ENCODE measurements around the gene PLB1. TPM values are rescaled to one million over a fixed set of nuclear protein-coding genes. Genes with fewer than 3 reads are reported as not detected.

The PLB1 gene
- total RNA-seq, 2 donors from 2014 or later = 19.2 to 29.6 TPM

DNA sequence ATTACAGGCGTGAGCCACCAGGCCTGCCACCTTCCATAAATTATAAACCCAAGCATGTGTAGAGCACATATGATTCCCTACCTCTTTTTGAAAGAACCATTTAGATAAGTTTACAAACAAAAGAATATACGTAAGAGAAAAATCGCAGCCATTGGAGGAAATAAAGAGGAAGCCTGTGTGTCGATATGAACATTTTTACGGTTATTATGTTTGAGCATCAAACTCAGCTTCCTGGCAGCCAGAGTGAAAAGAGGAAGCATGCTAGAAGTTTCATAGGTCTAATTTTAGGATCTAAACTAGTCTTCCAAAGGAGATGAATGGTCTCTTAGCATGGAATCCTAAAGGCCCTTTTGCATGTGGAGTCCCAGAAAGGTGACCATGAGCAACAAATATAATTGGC lies 104.3 kb downstream of the PLB1 start:
- Histone ChIP-seq H3K27ac (peak overlapping the region; percentile 50 to 87), H3K27me3 (replicated peaks; ENCODE audit: insufficient read depth) (no peaks in the 10 kb centered on the region), H3K4me3 (no peak overlapping the region), H3K4me1 (ENCODE audit: control insufficient read depth in 1 of 2, low read depth in 2 of 2) (peaks cover 6 to 57% of the 10 kb centered on the region in 2 donors), H3K9me3 (no peaks in the 10 kb centered on the region), H3K36me3 (no peaks in the 10 kb centered on the region)
- DNase-seq (ENCODE audit: low spot score) (no peak), ATAC-seq (ENCODE audit: insufficient number of reproducible peaks, low FRiP score, low read depth) (no peak)
- TF ChIP-seq, protein P1, sequence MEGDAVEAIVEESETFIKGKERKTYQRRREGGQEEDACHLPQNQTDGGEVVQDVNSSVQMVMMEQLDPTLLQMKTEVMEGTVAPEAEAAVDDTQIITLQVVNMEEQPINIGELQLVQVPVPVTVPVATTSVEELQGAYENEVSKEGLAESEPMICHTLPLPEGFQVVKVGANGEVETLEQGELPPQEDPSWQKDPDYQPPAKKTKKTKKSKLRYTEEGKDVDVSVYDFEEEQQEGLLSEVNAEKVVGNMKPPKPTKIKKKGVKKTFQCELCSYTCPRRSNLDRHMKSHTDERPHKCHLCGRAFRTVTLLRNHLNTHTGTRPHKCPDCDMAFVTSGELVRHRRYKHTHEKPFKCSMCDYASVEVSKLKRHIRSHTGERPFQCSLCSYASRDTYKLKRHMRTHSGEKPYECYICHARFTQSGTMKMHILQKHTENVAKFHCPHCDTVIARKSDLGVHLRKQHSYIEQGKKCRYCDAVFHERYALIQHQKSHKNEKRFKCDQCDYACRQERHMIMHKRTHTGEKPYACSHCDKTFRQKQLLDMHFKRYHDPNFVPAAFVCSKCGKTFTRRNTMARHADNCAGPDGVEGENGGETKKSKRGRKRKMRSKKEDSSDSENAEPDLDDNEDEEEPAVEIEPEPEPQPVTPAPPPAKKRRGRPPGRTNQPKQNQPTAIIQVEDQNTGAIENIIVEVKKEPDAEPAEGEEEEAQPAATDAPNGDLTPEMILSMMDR (IDR thresholded peaks at IDR 0.05) = no peak

DNA sequence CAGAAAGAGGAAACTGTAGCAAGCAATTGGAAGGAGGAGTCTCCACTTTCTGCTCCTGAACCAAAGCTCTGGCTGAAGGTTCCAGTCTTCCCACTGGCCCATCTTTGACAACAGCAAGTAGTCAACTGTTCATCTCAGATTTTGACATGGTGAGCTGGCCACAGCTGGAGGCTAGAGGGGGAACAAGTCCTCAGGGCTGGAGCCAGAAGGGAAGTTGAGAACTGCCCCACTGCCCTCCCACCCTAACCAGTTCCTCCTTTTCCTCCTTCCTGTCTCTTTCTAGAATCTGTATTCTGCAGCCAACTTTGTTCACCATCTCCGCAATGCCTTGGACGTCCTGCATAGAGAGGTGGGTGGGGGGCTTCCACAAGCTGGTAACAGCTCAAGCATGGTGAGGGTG lies 105.8 kb downstream of the PLB1 start:
- DNase-seq (ENCODE audit: low spot score) (no peak), ATAC-seq (ENCODE audit: insufficient number of reproducible peaks, low FRiP score, low read depth) (no peak)
- peak overlapping the region; percentile 9 for H3K4me3 ChIP-seq

GRCh38 chr2:28602136-28602660 lies 106.3 kb downstream of the PLB1 start:
- H3K36me3 ChIP-seq = no peaks in the 10 kb centered on the region
- no peaks in the 10 kb centered on the region for H3K9me3 ChIP-seq
- no peak for DNase-seq (ENCODE audit: low spot score)
- TF ChIP-seq, protein P1 (IDR thresholded peaks at IDR 0.05) = no peak
- ATAC-seq (ENCODE audit: insufficient number of reproducible peaks, low FRiP score, low read depth) = no peak
- H3K27me3 ChIP-seq (replicated peaks; ENCODE audit: insufficient read depth) = no peaks in the 10 kb centered on the region
- H3K27ac ChIP-seq = peak overlapping the region; percentile 25 to 27
- H3K4me1 ChIP-seq (ENCODE audit: control insufficient read depth in 1 of 2, low read depth in 2 of 2) = peaks cover 4 to 56% of the 10 kb centered on the region in 2 donors
- H3K4me3 ChIP-seq = peak overlapping the region; percentile 9

More for the DNA sequence above, 105.8 kb downstream of the PLB1 start:
- Histone ChIP-seq H3K27me3 (replicated peaks; ENCODE audit: insufficient read depth) (no peaks in the 10 kb centered on the region), H3K4me1 (ENCODE audit: control insufficient read depth in 1 of 2, low read depth in 2 of 2) (peaks cover 2 to 55% of the 10 kb centered on the region in 2 donors), H3K9me3 (no peaks in the 10 kb centered on the region), H3K27ac (peak overlapping the region; percentile 25 to 27), H3K36me3 (no peaks in the 10 kb centered on the region)
- TF ChIP-seq, protein P1 (IDR thresholded peaks at IDR 0.05) = no peak

DNA sequence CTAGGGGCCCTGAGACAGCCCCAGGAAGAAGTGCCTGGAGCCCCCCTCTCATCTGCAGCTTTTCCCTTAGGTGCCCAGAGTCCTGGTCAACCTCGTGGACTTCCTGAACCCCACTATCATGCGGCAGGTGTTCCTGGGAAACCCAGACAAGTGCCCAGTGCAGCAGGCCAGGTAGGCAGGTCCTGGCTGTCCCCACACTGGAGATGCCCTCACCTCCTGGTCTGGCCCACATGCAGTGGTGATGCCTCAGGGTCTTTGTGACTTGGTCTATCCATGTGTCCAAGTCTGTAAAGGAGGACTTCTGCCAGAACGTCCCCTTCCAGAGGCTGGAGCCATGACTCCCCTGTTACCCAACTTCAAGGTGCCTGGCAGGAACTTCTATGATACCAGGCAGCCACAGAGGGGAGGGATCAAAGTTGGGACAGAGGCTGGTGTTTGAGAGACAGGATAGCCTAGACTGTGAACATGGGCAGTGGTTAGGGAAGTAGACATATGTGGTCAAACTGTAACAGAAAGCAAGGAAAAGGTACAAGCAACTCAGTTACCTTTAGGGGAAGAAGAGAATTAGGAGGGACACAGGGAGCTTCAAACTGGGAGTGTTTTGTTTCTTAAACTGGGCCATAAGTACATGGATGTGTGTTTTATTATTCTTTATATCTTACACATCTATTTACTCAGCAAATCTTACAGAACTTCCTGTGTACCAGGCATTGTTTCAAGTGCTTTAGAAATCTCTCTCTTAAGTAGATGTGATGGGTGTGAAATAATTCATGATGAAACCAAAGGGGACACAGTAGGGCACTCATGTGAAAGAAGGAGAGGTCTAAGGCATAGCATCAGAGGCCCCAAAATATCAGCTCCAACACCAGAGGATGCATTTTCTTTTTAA lies 107.1 kb downstream of the PLB1 start:
- DNase-seq (ENCODE audit: low spot score) = no peak
- ATAC-seq (ENCODE audit: insufficient number of reproducible peaks, low FRiP score, low read depth) = no peak
- no peak overlapping the region for H3K4me3 ChIP-seq
- H3K36me3 ChIP-seq = no peaks in the 10 kb centered on the region
- peak overlapping the region in 1 of 2 donors; percentile 27 for H3K27ac ChIP-seq
- no peaks in the 10 kb centered on the region for H3K27me3 ChIP-seq (replicated peaks; ENCODE audit: insufficient read depth)
- TF ChIP-seq, protein P1 (IDR thresholded peaks at IDR 0.05) = no peak
- H3K9me3 ChIP-seq = no peaks in the 10 kb centered on the region
- H3K4me1 ChIP-seq (ENCODE audit: control insufficient read depth in 1 of 2, low read depth in 2 of 2) = peaks cover 4 to 56% of the 10 kb centered on the region in 2 donors

DNA sequence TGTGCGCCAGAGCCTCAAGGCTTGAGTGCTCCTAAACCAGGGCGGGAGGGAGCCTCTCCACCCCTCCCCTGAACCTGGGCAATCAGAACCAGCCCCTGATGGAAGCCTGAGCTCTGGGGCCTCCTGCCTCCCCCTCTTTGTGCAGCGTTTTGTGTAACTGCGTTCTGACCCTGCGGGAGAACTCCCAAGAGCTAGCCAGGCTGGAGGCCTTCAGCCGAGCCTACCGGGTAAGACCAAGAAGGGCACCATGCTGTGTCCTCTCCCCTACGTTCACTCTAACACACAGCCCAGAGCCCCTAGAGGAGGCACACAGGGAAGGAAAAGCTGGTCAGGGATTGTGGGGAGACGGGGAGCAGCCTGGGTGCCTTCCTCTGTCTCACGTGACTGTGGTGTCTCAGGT lies 108.0 kb downstream of the PLB1 start:
- no peaks in the 10 kb centered on the region for H3K27me3 ChIP-seq (replicated peaks; ENCODE audit: insufficient read depth)
- no peak overlapping the region for H3K27ac ChIP-seq
- TF ChIP-seq, protein P1 (IDR thresholded peaks at IDR 0.05) = no peak
- H3K36me3 ChIP-seq = no peaks in the 10 kb centered on the region
- DNase-seq (ENCODE audit: low spot score) = no peak
- H3K4me1 ChIP-seq (ENCODE audit: control insufficient read depth in 1 of 2, low read depth in 2 of 2) = peaks cover 7 to 56% of the 10 kb centered on the region in 2 donors
- ATAC-seq (ENCODE audit: insufficient number of reproducible peaks, low FRiP score, low read depth) = no peak
- H3K4me3 ChIP-seq = no peak overlapping the region
- H3K9me3 ChIP-seq = no peaks in the 10 kb centered on the region

Measured in thoracic aorta (tissue), 2 donors.